ENCODE data around the gene TBC1D14. TPM values are rescaled to one million over a fixed set of nuclear protein-coding genes. Genes with fewer than 3 reads are reported as not detected.
A peak's percentile ranks its signal among the peaks of the same experiment; 100 is the strongest.

Gene TBC1D14
- polyA plus RNA-seq, 3 donors = 62.6 to 67.5 (median 62.6) TPM

GRCh38 chr4:7034262-7035081 is 124.8 kb downstream of the TBC1D14 start:
- no peak for DNase-seq (ENCODE audit: low read depth in 3 of 3, low spot score in 2 of 3)

DNA sequence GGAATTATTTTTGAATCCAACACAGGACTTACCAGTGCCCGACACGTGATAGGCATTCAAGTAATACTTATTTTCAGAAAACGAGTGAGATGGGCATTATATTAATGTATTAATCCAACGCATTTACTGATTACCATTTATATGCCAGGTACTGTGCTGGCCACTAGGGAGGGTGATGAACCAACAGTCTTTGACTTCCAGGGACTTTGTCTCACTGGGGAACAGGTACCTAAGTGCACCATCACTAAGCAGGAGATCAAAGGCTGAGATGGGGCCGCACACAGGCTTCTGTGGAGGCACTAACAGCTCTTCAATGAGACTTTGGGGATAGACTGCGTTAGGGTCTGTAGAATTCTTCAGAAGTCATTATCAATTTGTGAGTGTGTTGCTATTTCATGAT is 127.8 kb downstream of the TBC1D14 start:
- no peak for DNase-seq (ENCODE audit: low read depth in 3 of 3, low spot score in 2 of 3)

DNA sequence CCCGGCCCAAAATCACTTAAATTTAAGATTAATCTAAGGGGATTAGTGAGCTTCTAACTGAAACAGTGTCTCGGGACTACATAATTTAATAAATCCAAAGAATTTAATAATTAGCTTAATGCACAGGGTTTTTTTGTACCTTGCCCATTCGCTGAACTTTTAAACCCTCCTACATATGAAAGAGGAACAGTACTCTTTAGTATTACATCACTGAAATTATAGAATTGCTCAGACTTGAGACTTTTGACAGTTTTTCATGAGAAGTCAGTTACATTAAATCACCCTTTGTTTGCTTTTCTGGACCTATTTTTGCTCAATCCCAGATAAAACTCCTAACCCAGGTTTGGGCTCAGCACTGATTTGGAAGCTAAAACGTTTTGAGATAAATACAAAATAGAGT is 131.1 kb downstream of the TBC1D14 start:
- DNase-seq (ENCODE audit: low read depth in 3 of 3, low spot score in 2 of 3) = no peak

- DNase-seq (ENCODE audit: low read depth in 3 of 3, low spot score in 2 of 3) = no peak
Measured at GRCh38 chr4:7041246-7041645, 131.6 kb downstream of the TBC1D14 start.

DNA sequence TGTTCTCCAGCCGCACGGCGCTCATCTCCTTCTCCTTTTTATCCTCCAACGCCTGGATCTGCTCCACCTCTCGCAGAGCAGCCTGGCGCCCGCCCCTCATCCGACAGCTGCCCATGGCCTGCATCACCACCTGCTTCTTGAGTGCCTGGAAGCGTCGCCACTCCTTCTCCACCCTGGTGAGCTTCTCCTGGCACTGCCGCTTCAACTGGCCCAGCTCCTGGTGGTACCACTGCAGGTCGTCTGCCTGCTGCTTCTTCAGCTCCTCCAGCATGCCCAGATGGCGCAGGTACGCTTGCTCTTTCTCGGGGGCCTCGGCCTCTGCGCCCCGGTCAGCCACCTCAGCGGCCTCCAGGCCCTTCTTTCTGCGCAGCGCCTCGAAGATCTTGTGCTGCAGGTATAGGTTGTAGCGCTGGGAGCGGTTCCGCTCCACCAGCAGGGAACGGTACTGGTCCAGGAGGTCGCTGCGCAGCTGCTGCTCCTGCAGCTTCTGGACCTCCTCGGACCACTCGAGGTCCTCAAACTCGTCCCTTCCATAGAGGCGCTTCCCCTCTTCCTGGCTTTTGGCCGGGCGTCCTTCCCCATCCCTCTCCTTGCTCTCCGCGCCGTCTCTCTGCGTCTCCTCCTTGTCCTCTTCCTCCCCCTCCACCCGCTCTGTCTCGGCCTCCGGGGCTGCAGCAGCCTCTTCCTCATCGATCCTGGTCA is 132.3 kb downstream of the TBC1D14 start:
- DNase-seq (ENCODE audit: low read depth in 3 of 3, low spot score in 2 of 3) = no peak

DNA sequence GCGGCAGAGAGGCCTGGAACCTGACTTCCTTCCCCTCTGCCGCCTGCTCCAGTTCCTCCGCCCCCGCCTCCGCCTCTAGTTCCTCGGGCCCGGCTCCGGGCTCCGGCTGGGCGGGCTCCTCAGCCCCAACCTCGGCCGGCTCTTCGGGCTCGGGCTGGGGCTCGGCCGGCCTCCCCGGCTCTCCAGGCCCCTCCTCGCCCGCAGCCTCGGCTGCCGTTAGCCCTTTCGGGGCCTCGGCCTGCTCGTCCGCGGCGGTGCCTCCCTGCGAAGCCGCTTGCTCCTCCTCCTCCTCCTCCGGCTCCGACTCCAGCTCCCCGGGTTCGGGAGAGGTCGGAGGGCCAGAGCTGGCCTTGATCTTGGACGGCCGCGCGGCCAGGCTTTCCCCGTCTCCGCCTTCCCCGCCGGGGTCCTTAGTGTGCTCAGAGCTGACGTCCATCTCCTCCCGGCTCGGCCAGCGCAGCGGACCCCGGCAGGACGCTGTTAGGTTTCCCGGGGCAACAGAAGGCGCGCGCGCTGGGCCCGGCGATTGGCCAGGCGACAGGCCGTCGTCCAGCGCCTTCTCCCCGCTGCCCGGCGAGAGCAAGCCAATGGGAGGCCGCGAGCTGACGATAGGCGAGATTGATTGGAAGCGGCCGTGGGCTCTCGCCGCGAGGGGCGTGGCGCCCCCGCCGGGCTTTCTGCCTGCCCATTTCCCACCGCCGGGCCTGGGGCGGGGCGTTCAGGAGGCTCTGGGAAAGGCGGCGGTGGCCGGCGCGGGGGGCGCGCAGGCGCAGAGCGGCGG is 133.1 kb downstream of the TBC1D14 start:
- DNase-seq (ENCODE audit: low read depth in 3 of 3, low spot score in 2 of 3) = peak; percentile 85 to 96 (median 92)

GRCh38 chr4:7043284-7044136 is 133.9 kb downstream of the TBC1D14 start, which contains the start of gene TADA2B:
TSS of gene TADA2B (plus strand) at chr4:7043372. CDS start at chr4:7043580, 208 bp downstream.
- DNase-seq (ENCODE audit: low read depth in 3 of 3, low spot score in 2 of 3) = no peak

DNA sequence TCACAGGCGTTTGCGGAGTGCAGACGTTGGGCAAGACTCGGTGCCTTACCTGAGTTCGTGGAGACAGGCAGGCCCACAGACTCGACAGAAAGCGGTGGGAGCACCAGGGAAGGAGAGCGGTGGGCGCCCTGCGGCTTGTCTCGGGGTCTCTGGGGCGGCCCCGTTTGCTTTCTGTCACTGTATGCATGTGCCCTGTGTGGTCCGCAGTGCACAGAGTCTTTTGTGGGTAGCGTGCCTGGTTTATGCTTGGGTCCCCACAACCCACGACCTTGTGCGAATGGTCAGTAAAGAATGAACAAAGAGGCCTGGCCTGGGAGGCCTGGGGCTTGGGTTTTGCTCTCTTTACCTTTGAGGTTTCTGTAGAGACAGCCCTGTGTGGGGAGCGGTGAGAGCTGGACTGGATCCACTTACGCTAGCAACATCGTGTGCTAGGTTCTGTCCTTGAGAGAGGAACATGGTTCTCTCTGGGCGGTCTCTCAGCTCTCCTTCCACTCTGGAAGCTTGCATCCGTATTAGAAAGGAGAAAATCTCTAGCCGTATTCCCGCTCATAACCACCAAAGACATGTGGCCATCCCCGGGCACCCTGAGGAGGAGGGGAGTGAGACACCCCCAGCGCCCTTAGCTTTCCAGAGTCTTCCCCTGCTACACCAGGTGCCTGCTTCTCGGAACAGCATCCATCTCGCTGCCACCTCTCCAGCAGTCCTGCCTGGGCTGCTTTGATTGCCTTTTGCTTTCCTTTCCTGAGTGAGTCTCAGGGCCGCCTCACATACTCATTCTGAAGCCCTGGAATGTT is 134.7 kb downstream of the TBC1D14 start:
- no peak for DNase-seq (ENCODE audit: low read depth in 3 of 3, low spot score in 2 of 3)

GRCh38 chr4:7045553-7045952 is 135.9 kb downstream of the TBC1D14 start:
- no peak for DNase-seq (ENCODE audit: low read depth in 3 of 3, low spot score in 2 of 3)

- DNase-seq (ENCODE audit: low read depth in 3 of 3, low spot score in 2 of 3) = no peak
Measured at GRCh38 chr4:7045961-7046921, 136.6 kb downstream of the TBC1D14 start.

- no peak for DNase-seq (ENCODE audit: low read depth in 3 of 3, low spot score in 2 of 3)
Measured at GRCh38 chr4:7046971-7047370, 137.3 kb downstream of the TBC1D14 start.

GRCh38 chr4:7048642-7049041 is 139.0 kb downstream of the TBC1D14 start:
- no peak for DNase-seq (ENCODE audit: low read depth in 3 of 3, low spot score in 2 of 3)

DNA sequence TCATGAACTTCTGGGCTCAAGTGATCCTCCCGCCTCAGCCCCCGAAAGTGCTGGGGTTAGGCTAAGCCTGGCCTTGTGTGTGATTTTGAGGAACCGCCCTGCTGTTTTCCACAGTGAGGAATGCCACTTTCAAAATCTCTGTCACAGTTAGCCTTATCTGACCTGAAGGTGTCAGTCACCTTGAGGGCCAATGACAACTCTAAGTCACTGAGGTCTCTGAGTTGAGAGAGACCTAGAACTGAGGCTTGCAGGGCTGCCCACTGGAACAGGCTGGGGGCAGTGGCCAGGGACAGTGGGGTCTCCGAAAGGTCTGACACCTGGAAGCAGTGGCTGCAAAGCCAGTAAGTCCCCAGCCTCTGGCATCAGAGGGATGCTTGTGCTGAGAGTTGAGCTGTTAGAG is 139.7 kb downstream of the TBC1D14 start:
- no peak for DNase-seq (ENCODE audit: low read depth in 3 of 3, low spot score in 2 of 3)

DNA sequence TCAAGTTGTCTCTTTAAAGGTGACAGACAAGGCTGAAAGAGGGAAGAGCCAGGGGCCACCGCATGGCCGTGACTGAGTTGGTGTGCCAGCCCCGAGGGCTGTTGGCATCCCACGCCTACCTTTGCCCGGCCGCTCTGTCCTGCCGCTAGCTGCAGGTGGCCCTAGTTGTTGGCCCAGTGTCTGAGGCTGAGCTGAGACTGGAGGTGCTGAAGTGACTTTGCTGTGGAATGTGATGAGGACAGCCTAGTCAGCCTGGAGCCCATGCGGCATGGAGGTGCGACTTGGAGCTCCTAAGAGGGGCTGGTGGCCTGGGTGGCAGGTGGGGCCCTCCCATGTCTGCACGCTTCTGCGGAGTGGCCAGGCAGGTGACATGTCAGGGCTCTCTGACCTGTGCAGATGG is 140.1 kb downstream of the TBC1D14 start:
- no peak for DNase-seq (ENCODE audit: low read depth in 3 of 3, low spot score in 2 of 3)

- no peak for DNase-seq (ENCODE audit: low read depth in 3 of 3, low spot score in 2 of 3)
Measured at GRCh38 chr4:7050481-7051143, 141.0 kb downstream of the TBC1D14 start.

DNA sequence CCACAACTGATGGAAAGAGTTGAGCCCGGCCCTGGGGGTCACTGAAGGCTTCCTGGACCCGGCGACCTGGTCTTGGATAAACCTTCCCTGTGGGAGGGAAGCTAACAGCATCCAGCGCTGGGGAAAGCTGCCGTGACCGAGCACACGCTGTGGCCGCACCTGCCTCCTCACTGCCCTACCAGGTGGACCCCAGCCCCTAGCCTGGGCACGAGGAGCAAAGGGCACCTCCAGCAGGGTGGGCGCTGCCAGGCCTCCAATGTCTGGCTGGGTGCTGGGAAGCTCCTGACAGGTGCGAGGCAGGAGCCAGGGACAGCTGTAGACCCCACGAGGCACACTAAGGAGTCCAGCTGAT is 141.5 kb downstream of the TBC1D14 start:
- no peak for DNase-seq (ENCODE audit: low read depth in 3 of 3, low spot score in 2 of 3)

GRCh38 chr4:7051905-7052304 is 142.3 kb downstream of the TBC1D14 start:
- no peak for DNase-seq (ENCODE audit: low read depth in 3 of 3, low spot score in 2 of 3)

- DNase-seq (ENCODE audit: low read depth in 3 of 3, low spot score in 2 of 3) = no peak
Measured at GRCh38 chr4:7052313-7052712, 142.7 kb downstream of the TBC1D14 start.
